ENCODE measurements around the gene CHDH.

- TF ChIP-seq EZH2 (IDR thresholded peaks at IDR 0.05; ENCODE audit: low read length, unreplicated experiment) (no peak), CTCF (conservative IDR thresholded peaks at IDR 0.05; ENCODE audit: low read depth, low read length) (no peak), EZH2phosphoT487 (IDR thresholded peaks at IDR 0.05; ENCODE audit: borderline replicate concordance, low read length) (no peak)
These were observed 54.9 kb downstream of the CHDH start for GRCh38 chr3:53791317-53791716.

All from PC-3 (cell line).